A673 (cell line): Measurements from ENCODE around the gene GRB14. TPM values are rescaled to one million over a fixed set of nuclear protein-coding genes. Genes with fewer than 3 reads are reported as not detected.
"Not testable (repeated sequence)": the region's sequence is repeated elsewhere in the genome, so short reads cannot be mapped to it uniquely, and the experiment has no call there.

ENCODE experiments used
- BruUV-seq: library from RNA; stranded (reverse); fragments of 400-500 nt; replicated peaks from 2 replicates; lab custom pipeline; 2021; lab: Mats Ljungman, UMichigan
- CTCF ChIA-PET: fragments of 300-600 bp; sonication (Branson Sonifier 250); formaldehyde crosslinking; loops from one replicate; lab custom pipeline; 2022; ENCODE audit warnings: antibody characterized with exemption; lab: Charles Lee
- POLR2A ChIA-PET: fragments of 300-600 bp; sonication (Branson Sonifier 250); formaldehyde crosslinking; loops from one replicate; lab custom pipeline; 2022; ENCODE audit warnings: antibody characterized with exemption; ENCODE audit not compliant: low non-redundant PET; lab: Charles Lee
- DNase-seq: peaks from one replicate; pipeline ENCODE4 v3.0.0-alpha.2; 2015; ENCODE audit warnings: low spot score
- H3K27ac ChIP-seq: fragments of 200-600 bp; sonication (generic); 2 replicates; pipeline ENCODE4 v1.5.1; 2016; ENCODE audit warnings: mixed run types, low read depth, mild to moderate bottlenecking, mixed read lengths, antibody characterized with exemption, low read length; ENCODE audit not compliant: poor library complexity, severe bottlenecking
- H3K27me3 ChIP-seq: fragments of 200-600 bp; sonication (generic); replicated peaks from 2 replicates; pipeline ENCODE4 v1.6.1; 2017; ENCODE audit warnings: mixed run types, low read depth, mild to moderate bottlenecking, mixed read lengths, antibody characterized with exemption, low read length; ENCODE audit not compliant: insufficient read depth, poor library complexity
- H3K36me3 ChIP-seq: fragments of 200-600 bp; sonication (generic); 2 replicates; pipeline ENCODE4 v1.6.1; 2016; ENCODE audit warnings: mixed run types, mild to moderate bottlenecking, mixed read lengths, antibody characterized with exemption, low read length; ENCODE audit not compliant: insufficient read depth, poor library complexity, severe bottlenecking
- H3K4me1 ChIP-seq: fragments of 200-600 bp; sonication (generic); 2 replicates; pipeline ENCODE4 v1.6.1; 2017; ENCODE audit warnings: mixed run types, mild to moderate bottlenecking, mixed read lengths, antibody characterized with exemption, low read length; ENCODE audit not compliant: insufficient read depth, poor library complexity, severe bottlenecking
- H3K4me3 ChIP-seq: fragments of 200-600 bp; sonication (generic); 2 replicates; pipeline ENCODE4 v1.5.1; 2016; ENCODE audit warnings: low read depth, mixed run types, mild to moderate bottlenecking, mixed read lengths, low read length; ENCODE audit not compliant: poor library complexity, severe bottlenecking
- H3K9me3 ChIP-seq: fragments of 200-600 bp; sonication (generic); 2 replicates; pipeline ENCODE4 v1.6.1; 2016; ENCODE audit warnings: mixed run types, low read depth, mild to moderate bottlenecking, mixed read lengths, antibody characterized with exemption, low read length; ENCODE audit not compliant: poor library complexity, severe bottlenecking
- EZH2 ChIP-seq: fragments of 200-600 bp; sonication (generic); IDR thresholded peaks from 2 replicates; pipeline ENCODE4 v1.6.1; 2017; ENCODE audit warnings: borderline replicate concordance, low read depth, mild to moderate bottlenecking, mixed read lengths, antibody characterized with exemption, low read length; ENCODE audit not compliant: poor library complexity, severe bottlenecking
- intact Hi-C: fragments of 100-400 bp; cut with micrococcal nuclease; formaldehyde crosslinking; loops from one replicate; pipeline ENCODE4 v1.10.0; 2022; ENCODE audit not compliant: unreplicated experiment
- total RNA-seq: library from RNA; stranded (reverse); gene quantifications from 2 replicates; pipeline ENCODE4 v1.2.3, GENCODE V29; 2021
- TF ChIP-seq, protein P1 (sequence below): fragments of 300-800, 200-600 bp; sonication (generic); conservative IDR thresholded peaks from 2 replicates; pipeline ENCODE4 v1.5.1; 2017; ENCODE audit warnings: low read depth, mild to moderate bottlenecking, antibody characterized with exemption, low read length, moderate library complexity, mixed read lengths

GRB14 gene
- total RNA-seq, 1 experiment from 2014 or later = 0.73 TPM

DNA sequence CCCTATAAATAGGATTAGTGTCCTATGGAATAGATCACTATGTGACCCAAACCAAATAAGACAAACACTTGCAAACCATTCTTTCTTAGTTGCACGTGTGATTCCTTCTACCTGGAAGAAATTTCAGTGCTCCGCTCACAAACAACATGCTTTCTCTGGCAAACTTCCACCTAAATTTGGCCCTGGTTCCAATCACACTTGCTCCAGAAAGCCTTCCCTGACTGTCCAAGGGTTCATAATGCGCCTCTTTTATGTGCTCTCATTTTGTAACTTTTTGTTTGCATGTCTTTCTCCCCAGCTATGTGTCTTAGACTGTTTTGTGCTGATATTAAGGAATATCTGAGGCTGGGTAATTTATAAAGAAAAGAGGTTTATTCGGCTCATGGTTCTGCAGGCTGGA lies 69.8 kb downstream of the GRB14 start:
- no peaks in the 10 kb centered on the region for H3K4me1 ChIP-seq

DNA sequence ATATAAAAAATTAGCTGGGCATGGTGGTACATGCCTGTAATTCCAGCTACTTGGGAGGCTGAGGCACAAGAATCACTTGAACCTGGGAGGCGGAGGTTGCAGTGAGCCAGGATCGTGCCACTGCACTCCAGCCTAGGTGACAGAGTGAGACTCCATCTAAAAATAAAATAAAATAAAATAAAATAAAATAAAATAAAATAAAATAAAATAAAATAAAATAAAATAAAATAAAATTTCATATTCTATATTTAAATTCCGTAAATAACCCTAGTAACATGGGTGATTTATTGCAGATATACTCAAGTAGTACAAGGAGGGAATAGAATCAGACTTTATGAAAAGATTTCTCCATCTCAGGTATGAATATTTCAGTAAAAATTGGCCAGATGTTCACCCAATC lies 71.6 kb downstream of the GRB14 start:
- DNase-seq, H3K9me3 ChIP-seq, H3K4me1 ChIP-seq, BruUV-seq, H3K36me3 ChIP-seq, POLR2A ChIA-PET, H3K4me3 ChIP-seq, H3K27ac ChIP-seq, H3K27me3 ChIP-seq, CTCF ChIA-PET, intact Hi-C loops: not testable (repeated sequence)

More for the DNA sequence above, 69.8 kb downstream of the GRB14 start:
- CTCF ChIA-PET = no interaction called here
- TF ChIP-seq EZH2 = no peak
- TF ChIP-seq, protein P1, sequence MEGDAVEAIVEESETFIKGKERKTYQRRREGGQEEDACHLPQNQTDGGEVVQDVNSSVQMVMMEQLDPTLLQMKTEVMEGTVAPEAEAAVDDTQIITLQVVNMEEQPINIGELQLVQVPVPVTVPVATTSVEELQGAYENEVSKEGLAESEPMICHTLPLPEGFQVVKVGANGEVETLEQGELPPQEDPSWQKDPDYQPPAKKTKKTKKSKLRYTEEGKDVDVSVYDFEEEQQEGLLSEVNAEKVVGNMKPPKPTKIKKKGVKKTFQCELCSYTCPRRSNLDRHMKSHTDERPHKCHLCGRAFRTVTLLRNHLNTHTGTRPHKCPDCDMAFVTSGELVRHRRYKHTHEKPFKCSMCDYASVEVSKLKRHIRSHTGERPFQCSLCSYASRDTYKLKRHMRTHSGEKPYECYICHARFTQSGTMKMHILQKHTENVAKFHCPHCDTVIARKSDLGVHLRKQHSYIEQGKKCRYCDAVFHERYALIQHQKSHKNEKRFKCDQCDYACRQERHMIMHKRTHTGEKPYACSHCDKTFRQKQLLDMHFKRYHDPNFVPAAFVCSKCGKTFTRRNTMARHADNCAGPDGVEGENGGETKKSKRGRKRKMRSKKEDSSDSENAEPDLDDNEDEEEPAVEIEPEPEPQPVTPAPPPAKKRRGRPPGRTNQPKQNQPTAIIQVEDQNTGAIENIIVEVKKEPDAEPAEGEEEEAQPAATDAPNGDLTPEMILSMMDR = no peak
- Histone ChIP-seq H3K27me3 (no peaks in the 10 kb centered on the region), H3K9me3 (no peaks in the 10 kb centered on the region), H3K36me3 (no peaks in the 10 kb centered on the region), H3K4me3 (no peak overlapping the region), H3K27ac (no peak overlapping the region)
- POLR2A ChIA-PET = no interaction called here
- no peak for DNase-seq
- intact Hi-C loops = no loop called here
- no TSS peak for BruUV-seq

DNA sequence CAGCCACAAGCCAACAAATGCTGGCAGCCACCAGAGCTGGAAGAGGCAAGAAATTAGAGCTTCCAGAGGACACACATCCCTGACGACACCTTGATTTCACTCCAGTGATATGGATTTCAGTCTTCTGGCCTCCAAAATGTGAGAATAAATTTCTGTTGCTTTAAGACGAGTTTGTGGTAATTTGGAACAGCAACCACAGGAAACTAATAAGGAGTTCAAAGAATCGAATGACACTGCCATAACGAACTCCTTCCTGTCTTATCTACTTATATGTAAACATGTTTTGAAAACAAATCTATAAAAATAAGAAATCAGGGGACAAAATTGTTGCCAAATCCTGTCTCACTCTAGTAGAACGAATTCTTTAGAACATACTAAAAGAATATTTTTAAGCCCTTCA lies 75.8 kb downstream of the GRB14 start:
- intact Hi-C loops = no loop called here

More for the DNA sequence above, 75.8 kb downstream of the GRB14 start:
- TF ChIP-seq, protein P1 = no peak
- TF ChIP-seq EZH2 = no peak
- H3K4me1 ChIP-seq = peaks cover 7% of the 10 kb centered on the region
- H3K9me3 ChIP-seq = no peaks in the 10 kb centered on the region
- no peaks in the 10 kb centered on the region for H3K36me3 ChIP-seq
- no TSS peak for BruUV-seq
- H3K27ac ChIP-seq = no peak overlapping the region
- DNase-seq = no peak
- H3K27me3 ChIP-seq = no peaks in the 10 kb centered on the region
- ChIA-PET CTCF (no interaction called here), POLR2A (no interaction called here)
- H3K4me3 ChIP-seq = no peak overlapping the region
